Measurements from ENCODE around the gene SIGLEC7.

- no peak for TF ChIP-seq CTCF (IDR thresholded peaks at IDR 0.05; ENCODE audit: insufficient read depth, low read depth, low read length)
- TF ChIP-seq EZH2 (IDR thresholded peaks at IDR 0.05; ENCODE audit: insufficient read depth, low read length), result no peak
These were observed 52.6 kb downstream of the SIGLEC7 start for GRCh38 chr19:51194527-51195315.

Data from astrocyte (in vitro differentiated cells and primary cell).